GM15510 (cell line): Measurements from ENCODE around the gene FAM186B.

Source experiments
- POLR2A ChIP-seq: IDR thresholded peaks from 3 replicates; pipeline ENCODE4 v1.6.1; 2011; ENCODE audit warnings: borderline replicate concordance; ENCODE audit not compliant: insufficient read length; ENCODE audit errors: extremely low read depth

The FAM186B gene

GRCh38 chr12:49642370-49642802 lies 36.9 kb upstream of the FAM186B start:
- TF ChIP-seq POLR2A = no peak

- TF ChIP-seq POLR2A = no peak
Observed at GRCh38 chr12:49641748-49642369, 36.4 kb upstream of the FAM186B start.

DNA sequence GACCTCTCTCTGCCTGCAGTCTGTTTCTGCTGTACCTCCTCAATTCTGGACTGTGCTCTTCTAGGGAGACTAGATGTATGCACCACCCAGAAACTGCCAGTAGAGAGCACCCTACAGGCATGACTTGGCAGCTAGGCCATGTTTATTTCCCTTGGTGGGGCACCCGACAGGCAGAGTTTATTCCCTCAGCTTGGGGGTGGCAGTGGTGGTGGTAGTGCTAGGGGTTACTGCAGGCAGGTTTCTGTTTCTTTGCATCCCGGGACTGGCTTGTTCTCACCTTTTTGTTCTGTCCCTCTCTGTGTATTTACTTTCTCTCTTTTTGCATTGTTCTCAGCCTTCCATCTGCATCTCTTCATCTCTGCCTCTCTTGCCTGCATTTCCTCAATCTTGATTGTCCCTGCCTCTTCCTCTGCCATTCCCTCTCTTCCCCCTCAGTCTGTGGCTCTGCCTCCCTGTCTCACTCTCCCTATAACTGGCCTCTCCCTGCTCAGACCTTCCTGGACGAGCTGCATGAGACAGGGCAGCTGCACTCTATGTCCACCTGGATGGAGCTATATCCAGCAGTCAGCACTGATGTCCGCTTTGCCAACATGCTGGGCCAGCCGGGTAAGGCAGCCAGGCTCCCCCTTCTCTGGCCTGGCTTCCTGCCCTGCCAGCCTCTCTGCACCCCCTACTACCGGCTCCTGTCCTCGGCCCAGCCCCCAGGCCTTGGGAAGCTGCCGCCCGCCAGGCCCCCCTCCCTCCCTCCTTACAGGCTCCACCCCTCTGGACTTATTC lies 31.7 kb upstream of the FAM186B start:
- no peak for TF ChIP-seq POLR2A

DNA sequence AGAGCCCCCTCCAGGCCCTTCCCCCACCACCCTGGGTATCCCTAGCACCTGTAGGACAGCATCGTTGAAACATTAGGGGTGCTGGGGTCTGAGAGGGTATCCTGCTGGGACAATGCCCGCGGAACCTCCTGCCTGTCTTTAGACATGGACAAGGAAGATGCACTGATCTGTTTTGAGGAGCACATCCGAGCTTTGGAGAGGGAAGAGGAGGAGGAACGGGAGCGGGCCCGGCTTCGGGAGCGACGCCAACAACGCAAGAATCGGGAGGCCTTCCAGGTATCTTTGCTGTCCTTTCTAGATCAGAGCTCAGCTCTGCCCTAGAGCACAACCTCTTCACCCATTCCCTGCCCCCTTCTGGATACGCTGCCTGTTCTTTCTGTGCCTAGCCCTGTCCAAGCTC lies 31.1 kb upstream of the FAM186B start:
- no peak for TF ChIP-seq POLR2A

DNA sequence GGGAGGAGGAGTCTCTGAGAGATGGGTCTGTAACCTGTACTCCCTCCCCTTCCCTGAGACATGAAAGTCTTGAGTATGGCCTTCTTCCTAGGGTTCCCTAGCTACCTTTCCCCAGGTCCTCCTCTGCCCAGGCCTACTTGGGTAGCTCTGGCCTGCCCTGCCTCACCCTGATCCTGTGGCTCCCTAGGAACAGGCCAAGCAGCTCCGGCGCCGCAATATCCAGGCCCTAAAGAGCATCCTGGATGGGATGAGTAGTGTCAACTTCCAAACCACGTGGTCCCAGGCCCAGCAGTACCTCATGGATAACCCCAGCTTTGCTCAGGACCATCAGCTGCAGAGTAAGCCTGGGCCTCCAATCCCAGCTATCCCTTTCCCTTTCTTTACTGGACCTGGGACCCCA lies 30.2 kb upstream of the FAM186B start:
- TF ChIP-seq POLR2A = no peak

DNA sequence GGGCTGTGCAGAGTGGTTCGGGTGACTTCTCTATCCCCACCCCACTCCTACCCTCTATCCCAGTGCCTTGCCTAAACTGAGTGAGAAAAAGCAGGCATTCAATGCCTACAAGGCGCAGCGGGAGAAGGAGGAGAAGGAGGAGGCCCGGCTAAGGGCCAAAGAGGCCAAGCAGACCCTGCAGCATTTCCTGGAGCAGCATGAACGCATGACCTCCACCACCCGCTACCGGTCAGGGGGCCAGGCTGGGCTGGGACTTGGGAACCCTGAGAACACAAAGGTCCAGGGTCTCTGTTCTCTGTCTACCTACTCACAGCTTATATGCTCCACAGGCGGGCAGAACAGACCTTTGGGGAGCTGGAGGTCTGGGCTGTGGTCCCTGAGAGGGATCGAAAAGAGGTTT lies 29.6 kb upstream of the FAM186B start:
- no peak for TF ChIP-seq POLR2A

DNA sequence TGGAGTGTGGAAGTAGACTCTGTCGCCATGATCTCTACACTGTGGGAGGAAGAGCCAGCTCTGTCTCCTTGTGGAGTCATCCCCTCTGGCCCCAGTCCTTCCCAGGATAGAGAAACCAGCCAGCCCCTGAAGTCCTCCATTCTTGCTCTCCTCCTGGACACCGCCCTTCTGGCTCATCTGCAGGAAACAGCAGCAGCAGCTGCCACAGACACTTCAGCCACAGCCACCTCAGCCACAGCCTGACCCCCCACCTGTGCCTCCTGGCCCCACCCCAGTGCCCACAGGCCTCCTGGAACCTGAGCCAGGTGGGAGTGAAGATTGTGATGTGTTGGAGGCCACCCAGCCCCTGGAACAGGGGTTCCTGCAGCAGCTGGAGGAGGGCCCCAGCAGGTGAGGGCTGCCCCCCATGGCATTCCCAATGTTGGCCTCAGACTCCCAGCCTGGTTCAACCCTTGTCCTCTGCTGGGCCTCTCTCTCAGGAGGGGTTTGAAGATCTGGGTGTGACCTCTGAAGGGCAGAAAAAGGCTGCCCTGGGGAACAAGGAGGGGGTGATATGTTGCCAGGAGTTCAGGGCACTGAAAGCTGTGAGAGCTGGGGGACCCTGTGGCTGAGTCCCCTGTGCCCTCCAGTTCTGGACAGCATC lies 28.4 kb upstream of the FAM186B start:
- TF ChIP-seq POLR2A = no peak

- no peak for TF ChIP-seq POLR2A
Observed at GRCh38 chr12:49632986-49633702, 27.7 kb upstream of the FAM186B start.

- TF ChIP-seq POLR2A = no peak
Observed at GRCh38 chr12:49632401-49632800, 27.0 kb upstream of the FAM186B start.

DNA sequence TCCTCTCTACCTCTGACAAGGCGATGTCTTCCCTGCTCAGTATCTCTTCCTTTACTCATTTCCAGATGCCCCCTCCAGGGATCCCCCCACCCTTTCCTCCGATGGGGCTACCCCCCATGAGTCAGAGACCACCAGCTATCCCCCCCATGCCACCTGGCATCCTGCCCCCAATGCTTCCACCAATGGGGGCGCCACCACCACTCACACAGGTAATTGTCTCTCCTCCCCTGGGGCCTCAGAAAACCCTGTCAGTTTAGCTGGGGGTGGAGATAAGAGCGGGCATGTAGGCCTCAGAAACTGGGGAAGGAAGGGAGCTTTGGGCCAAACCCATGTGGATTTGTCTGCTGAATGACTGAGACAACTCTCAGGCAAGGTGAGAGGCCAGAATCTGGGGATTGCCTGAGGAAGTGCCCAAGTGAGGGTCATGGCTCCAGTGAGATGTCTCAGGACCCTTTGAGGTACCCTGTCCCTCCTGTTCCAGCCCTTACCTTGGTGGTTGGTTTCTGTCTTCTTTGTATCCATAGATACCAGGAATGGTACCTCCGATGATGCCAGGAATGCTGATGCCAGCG lies 26.0 kb upstream of the FAM186B start:
- TF ChIP-seq POLR2A = no peak

DNA sequence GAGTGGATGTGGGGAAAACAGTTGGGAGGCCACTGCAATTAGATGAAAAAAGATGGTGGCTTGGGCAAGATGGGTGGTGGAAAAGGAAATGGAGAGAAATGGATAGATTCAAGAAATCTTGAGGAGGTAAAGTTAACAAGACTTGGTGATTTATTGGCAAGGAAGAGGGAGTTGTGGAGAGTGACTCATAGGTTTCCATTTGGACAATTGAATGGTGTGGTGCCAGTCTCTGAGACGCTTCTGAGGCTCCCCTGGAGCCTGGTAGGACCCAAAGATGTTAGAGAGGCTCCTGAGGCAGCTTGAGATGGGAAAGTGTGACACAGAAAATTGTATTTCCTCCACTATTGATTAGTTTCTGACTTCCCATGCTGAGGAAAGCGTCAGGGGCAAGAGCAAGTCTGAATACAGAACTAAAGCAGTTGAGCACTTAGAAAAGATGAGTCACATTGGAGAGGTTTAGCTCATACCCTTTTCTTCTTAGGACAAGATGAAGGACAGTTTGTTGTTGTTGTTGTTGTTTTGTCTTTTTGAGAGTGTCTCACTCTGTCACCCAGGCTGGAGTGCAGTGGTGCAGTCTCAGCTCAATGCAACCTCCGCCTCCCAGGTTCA lies 22.4 kb upstream of the FAM186B start:
- TF ChIP-seq POLR2A = no peak

GRCh38 chr12:49626836-49627235 lies 21.4 kb upstream of the FAM186B start:
- no peak for TF ChIP-seq POLR2A

DNA sequence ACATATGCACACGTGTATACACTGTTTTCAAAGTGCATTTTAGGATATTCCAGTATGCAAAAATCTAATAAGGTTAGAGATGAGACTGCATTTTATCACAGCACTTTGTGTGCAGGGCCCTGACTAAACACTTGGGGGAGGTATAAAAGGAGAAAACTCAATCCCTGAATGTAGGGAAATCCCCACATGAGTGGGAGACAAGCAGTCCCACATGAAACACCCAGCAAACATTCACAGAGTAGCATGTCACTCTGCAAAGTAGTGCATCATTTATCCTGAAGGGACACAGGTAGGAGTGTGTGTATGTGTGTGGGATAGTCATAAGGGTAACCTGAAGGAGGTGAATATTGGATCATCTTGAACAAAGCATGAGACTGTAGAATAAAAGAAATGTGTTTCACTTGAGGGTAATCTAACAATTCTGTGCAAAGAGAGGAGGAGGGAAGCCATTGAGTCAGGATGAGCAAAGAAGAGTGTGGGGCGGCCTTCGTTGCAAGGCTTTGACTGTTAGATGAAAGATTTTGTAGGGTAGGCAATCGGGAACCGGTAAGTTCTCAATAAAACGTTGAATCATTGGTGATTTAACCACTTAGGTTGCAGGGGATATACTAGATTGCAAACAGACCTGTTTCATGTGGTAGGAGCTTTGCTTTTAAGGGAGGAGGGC lies 20.9 kb upstream of the FAM186B start:
- TF ChIP-seq POLR2A = no peak

DNA sequence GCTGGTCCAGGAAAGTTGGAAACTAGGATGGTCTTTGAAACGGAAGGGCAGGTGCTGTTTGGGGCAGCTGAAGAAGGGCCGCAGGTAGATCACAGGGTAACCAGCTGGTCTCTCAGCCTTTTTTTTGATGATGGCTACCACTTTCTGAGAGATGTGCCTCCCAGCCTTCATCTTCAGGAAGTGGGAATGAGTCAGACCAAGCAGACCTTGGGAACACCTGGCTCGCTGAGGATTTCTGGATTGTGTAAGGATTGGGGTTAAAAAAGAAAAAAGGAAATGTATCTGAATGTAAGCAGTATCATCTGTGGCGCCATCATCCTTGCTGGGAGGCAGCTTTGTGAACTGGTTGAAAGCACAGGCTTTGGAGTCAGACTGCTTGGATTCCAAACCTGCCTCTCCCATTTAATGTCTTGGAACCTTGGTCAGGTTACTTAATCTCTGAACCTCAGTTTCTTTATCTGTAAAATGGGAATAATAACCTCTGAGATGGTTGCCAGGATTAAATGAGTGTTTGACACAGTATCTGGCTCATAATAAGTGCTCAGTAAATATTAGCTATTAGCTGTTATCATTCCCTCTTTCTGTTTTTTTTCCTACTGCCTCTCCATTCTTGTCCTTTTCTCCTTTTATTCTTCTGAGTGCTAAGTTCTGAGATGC lies 19.6 kb upstream of the FAM186B start:
- no peak for TF ChIP-seq POLR2A
